ENCODE results near the gene AMZ2.

The AMZ2 gene

DNA sequence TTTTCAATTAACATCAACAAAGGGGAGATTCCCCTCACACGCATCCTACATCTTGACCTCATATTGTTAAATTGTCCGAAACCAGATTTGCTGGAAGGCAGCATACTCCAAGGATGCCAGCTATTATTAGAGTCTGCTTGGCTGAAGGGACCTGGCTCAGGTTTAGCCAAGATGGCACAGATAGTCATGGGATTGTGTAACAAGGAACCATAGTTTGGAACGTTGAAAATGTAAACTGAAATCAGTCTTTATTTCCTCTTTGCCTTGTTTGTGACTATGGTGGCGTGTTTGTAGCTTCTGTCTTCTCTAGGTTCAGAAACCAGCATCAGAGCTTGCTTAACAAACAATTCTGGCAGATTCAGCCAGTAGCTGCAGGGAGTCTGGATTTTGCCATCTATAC, 49.4 kb downstream of the AMZ2 start:
- H3K36me3 ChIP-seq (ENCODE audit: control insufficient read depth, insufficient read depth, low read length), result no peaks in the 10 kb centered on the region
- H3K27me3 ChIP-seq (replicated peaks; ENCODE audit: control insufficient read depth, insufficient read depth, low read length), result no peaks in the 10 kb centered on the region
- no peak overlapping the region for H3K4me3 ChIP-seq (replicated peaks; ENCODE audit: low read depth, low read length)
- TF ChIP-seq, protein P1, sequence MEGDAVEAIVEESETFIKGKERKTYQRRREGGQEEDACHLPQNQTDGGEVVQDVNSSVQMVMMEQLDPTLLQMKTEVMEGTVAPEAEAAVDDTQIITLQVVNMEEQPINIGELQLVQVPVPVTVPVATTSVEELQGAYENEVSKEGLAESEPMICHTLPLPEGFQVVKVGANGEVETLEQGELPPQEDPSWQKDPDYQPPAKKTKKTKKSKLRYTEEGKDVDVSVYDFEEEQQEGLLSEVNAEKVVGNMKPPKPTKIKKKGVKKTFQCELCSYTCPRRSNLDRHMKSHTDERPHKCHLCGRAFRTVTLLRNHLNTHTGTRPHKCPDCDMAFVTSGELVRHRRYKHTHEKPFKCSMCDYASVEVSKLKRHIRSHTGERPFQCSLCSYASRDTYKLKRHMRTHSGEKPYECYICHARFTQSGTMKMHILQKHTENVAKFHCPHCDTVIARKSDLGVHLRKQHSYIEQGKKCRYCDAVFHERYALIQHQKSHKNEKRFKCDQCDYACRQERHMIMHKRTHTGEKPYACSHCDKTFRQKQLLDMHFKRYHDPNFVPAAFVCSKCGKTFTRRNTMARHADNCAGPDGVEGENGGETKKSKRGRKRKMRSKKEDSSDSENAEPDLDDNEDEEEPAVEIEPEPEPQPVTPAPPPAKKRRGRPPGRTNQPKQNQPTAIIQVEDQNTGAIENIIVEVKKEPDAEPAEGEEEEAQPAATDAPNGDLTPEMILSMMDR (IDR thresholded peaks at IDR 0.05; ENCODE audit: insufficient read depth, low read length, poor library complexity, severe bottlenecking), result no peak
- no peak for DNase-seq (ENCODE audit: extremely low read depth, insufficient read length)

DNA sequence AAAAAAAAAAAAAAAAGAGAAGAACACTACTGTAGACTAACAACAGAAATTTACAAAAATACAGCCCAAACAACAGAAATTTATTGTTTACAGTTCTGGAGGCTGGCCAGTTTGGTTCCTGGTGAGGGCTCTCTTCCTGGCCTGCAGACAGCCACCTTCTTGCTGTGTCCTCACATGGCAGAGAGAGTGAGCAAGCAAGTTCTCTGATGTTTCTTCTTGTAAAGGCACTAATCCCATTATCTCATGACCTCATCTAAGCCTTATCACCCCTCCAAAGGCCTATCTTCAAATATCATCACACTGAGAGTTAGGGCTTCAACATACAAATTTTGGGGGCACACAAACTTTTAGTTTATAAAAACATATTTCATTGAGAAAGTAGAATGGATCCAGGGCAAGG, 50.8 kb downstream of the AMZ2 start:
- DNase-seq (ENCODE audit: extremely low read depth, insufficient read length), result no peak
- TF ChIP-seq, protein P1 (IDR thresholded peaks at IDR 0.05; ENCODE audit: insufficient read depth, low read length, poor library complexity, severe bottlenecking), result no peak
- no peak overlapping the region for H3K4me3 ChIP-seq (replicated peaks; ENCODE audit: low read depth, low read length)
- no peaks in the 10 kb centered on the region for H3K36me3 ChIP-seq (ENCODE audit: control insufficient read depth, insufficient read depth, low read length)
- no peaks in the 10 kb centered on the region for H3K27me3 ChIP-seq (replicated peaks; ENCODE audit: control insufficient read depth, insufficient read depth, low read length)

DNA sequence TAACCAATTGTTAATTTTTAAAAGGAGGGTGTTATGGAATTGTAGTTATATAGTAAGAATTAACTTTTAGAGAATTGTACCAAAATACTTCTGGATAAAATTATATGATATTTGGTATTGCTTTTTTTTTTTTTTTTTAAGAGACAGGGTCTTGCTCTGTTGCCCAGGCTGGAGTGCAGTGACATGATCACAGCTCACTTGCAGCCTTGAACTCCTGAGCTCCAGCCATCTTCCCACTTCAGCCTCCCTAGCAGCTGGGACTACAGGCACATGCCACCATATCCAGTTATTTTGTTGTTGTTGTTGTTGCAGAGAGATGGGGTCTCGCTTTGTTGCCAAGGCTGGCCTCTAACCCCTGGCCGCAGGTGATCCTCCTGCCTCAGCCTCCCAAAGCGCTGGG, 52.0 kb downstream of the AMZ2 start:
- no peaks in the 10 kb centered on the region for H3K27me3 ChIP-seq (replicated peaks; ENCODE audit: control insufficient read depth, insufficient read depth, low read length)
- TF ChIP-seq, protein P1 (IDR thresholded peaks at IDR 0.05; ENCODE audit: insufficient read depth, low read length, poor library complexity, severe bottlenecking), result no peak
- no peak overlapping the region for H3K4me3 ChIP-seq (replicated peaks; ENCODE audit: low read depth, low read length)
- no peak for DNase-seq (ENCODE audit: extremely low read depth, insufficient read length)
- no peaks in the 10 kb centered on the region for H3K36me3 ChIP-seq (ENCODE audit: control insufficient read depth, insufficient read depth, low read length)

DNA sequence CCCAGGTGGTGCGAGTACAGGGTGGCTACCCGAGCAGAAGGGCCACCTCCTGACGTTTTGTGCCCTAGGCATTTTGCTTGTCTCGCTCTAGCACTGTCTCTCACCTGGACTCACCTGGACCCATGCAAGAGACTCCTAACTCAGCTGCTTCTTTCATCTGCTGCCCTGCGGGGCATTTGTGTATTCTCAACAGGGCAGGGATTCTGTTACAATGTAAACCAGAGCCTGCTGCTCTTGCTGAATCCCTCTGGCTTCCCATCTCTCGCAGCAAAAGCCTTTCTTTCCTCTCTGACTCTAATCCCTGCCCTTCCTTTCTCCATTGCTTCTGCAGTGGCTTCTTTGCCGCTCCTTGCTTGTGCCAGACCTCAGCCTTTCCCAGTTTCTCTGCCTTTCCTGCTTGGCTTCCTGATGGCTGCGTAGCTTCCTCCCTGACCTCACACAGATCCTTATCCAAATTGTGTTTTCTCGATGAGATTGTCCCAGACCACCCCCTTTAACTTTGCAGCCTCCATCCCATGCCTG, 53.7 kb downstream of the AMZ2 start:
- TF ChIP-seq, protein P1 (IDR thresholded peaks at IDR 0.05; ENCODE audit: insufficient read depth, low read length, poor library complexity, severe bottlenecking), result no peak
- H3K4me3 ChIP-seq (replicated peaks; ENCODE audit: low read depth, low read length), result no peak overlapping the region
- DNase-seq (ENCODE audit: extremely low read depth, insufficient read length), result no peak
- H3K36me3 ChIP-seq (ENCODE audit: control insufficient read depth, insufficient read depth, low read length), result no peaks in the 10 kb centered on the region
- no peaks in the 10 kb centered on the region for H3K27me3 ChIP-seq (replicated peaks; ENCODE audit: control insufficient read depth, insufficient read depth, low read length)

DNA sequence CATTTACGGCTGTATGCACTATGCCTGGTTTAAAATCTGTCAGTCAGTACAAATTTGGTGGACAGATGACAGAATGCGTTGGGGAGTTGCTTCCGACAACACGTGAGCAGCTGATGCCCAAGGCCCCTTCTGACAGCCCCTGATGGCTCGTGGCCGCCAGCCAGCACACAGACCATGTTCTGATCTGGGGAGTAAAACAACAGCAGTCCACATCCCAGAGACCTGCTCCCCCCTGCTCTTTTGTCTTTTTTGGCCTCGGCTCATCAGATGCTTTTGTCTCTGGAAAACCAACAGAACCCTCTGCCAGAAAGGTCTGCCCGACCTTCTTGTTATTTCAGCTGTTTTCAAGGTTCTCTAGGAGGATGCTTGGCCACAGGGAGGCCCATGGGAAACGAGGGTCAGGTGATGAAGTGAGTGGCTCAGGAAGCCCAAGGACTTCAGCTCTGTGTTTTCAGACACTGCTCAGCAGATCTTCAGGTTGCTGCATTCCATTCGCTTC, 54.3 kb downstream of the AMZ2 start:
- TF ChIP-seq, protein P1 (IDR thresholded peaks at IDR 0.05; ENCODE audit: insufficient read depth, low read length, poor library complexity, severe bottlenecking), result no peak
- no peak for DNase-seq (ENCODE audit: extremely low read depth, insufficient read length)
- H3K4me3 ChIP-seq (replicated peaks; ENCODE audit: low read depth, low read length), result no peak overlapping the region
- no peaks in the 10 kb centered on the region for H3K27me3 ChIP-seq (replicated peaks; ENCODE audit: control insufficient read depth, insufficient read depth, low read length)
- no peaks in the 10 kb centered on the region for H3K36me3 ChIP-seq (ENCODE audit: control insufficient read depth, insufficient read depth, low read length)

DNA sequence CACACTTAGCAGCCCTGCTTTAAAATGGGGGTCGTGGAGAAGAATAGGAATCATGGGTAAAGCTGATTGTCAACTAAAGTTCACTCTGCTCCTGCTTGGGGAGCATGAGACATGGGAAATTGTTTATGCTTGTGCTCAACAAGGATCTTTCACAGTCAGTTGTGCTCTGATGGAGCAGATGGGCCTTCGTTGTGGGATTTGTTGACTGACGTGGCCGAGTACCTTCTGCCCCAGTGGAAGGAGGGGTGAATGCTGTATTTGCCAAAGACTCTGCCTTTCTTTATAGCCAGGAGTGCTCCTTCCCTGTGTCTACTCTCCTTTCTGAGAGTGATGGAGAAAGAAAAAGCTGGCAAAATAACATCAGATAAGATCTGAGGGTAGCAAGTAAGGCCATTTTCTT, 54.8 kb downstream of the AMZ2 start:
- TF ChIP-seq, protein P1 (IDR thresholded peaks at IDR 0.05; ENCODE audit: insufficient read depth, low read length, poor library complexity, severe bottlenecking), result no peak
- H3K4me3 ChIP-seq (replicated peaks; ENCODE audit: low read depth, low read length), result no peak overlapping the region
- H3K27me3 ChIP-seq (replicated peaks; ENCODE audit: control insufficient read depth, insufficient read depth, low read length), result no peaks in the 10 kb centered on the region
- no peak for DNase-seq (ENCODE audit: extremely low read depth, insufficient read length)
- H3K36me3 ChIP-seq (ENCODE audit: control insufficient read depth, insufficient read depth, low read length), result no peaks in the 10 kb centered on the region
